ENCODE results near the gene UBALD1.

Gene UBALD1

DNA sequence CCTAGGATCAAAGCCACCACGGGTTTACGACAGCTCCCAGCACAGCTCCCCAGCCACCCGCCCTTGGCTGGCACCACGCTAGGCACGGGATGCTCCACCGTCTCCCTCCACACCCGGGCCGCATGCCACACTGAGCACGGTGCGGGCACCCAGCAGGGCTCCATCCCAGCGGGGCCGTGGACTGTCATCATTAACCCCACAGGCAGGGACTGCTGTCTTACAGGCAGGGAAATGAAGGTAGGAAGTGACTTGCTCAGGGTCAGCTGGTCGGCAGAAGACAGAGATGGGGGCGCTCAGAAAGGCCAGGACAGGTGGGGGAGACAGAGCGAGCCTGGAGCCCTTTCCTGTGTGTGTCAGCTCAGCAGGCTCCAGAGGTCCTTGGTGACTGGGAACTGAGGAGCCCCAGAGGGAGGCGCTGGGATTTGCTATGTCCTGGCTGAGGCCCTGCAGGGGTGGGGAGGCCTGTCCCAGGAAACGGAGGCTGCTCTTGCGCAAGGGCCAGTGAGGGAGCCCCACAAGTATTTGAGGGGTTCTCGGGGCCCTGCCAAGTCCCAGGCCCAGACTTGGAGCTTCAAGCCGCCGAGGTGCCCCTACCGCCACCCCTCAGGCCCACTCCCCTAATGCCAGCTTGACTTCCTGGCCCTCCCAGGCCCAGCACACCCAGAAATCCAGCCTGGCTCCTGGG, 3.2 kb downstream of the UBALD1 start:
- DNase-seq (ENCODE audit: low read depth), result no peak
- TF ChIP-seq, protein P1, sequence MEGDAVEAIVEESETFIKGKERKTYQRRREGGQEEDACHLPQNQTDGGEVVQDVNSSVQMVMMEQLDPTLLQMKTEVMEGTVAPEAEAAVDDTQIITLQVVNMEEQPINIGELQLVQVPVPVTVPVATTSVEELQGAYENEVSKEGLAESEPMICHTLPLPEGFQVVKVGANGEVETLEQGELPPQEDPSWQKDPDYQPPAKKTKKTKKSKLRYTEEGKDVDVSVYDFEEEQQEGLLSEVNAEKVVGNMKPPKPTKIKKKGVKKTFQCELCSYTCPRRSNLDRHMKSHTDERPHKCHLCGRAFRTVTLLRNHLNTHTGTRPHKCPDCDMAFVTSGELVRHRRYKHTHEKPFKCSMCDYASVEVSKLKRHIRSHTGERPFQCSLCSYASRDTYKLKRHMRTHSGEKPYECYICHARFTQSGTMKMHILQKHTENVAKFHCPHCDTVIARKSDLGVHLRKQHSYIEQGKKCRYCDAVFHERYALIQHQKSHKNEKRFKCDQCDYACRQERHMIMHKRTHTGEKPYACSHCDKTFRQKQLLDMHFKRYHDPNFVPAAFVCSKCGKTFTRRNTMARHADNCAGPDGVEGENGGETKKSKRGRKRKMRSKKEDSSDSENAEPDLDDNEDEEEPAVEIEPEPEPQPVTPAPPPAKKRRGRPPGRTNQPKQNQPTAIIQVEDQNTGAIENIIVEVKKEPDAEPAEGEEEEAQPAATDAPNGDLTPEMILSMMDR (conservative IDR thresholded peaks at IDR 0.05; ENCODE audit: control insufficient read depth, insufficient read depth, low read depth, low read length), result no peak
- no peak overlapping the region for H3K4me3 ChIP-seq (ENCODE audit: control insufficient read depth, low read depth, low read length)

GRCh38 chr16:4610011-4611005, 4.4 kb downstream of the UBALD1 start:
- TF ChIP-seq, protein P1 (conservative IDR thresholded peaks at IDR 0.05; ENCODE audit: control insufficient read depth, insufficient read depth, low read depth, low read length), result no peak
- no peak overlapping the region for H3K4me3 ChIP-seq (ENCODE audit: control insufficient read depth, low read depth, low read length)
- no peak for DNase-seq (ENCODE audit: low read depth)

DNA sequence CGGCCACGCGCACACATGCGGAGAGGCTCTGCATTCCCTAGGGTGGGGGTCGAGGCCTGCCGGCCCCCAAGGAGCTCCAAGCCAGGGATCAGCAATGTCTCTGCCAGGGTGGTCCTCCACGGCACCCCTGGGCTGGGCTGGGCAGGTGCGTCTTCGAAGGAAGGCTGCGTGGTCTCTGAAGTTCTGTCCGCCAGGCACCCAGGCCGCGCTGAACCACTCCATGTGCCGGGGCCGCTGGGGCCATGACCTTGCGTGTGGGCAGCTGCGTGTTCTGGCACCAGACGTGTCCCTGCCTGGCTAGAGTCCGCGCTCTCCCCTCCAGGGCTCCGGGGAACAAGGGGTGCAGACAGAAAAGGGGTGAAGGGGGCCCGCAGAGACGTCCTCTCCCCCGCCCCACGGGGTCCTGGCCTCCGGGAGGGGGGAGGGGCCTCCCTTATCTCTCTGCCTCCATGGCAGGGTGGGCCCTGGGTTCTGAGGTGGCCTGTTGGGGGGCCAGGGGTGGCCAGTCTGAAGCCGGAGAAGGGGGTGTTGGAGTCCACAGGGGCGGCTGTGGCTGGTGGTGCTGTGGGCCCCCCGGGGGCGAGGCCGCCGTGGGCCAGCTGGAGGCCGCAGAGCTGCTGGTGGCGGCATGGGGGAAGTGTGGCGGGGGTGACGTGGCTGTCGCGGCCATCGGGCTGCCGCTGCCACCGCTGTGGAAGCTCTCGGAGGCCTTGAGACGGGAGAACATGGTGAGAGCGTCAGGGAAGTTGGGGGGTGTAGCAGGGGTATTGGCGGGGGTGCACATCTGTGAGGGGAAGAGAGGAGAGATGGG, 5.3 kb downstream of the UBALD1 start:
- DNase-seq (ENCODE audit: low read depth), result no peak
- TF ChIP-seq, protein P1 (conservative IDR thresholded peaks at IDR 0.05; ENCODE audit: control insufficient read depth, insufficient read depth, low read depth, low read length), result no peak

GRCh38 chr16:4608704-4608980, 6.0 kb downstream of the UBALD1 start:
- no peak overlapping the region for H3K4me3 ChIP-seq (ENCODE audit: control insufficient read depth, low read depth, low read length)
- TF ChIP-seq, protein P1 (conservative IDR thresholded peaks at IDR 0.05; ENCODE audit: control insufficient read depth, insufficient read depth, low read depth, low read length), result no peak
- DNase-seq (ENCODE audit: low read depth), result no peak

More for the DNA sequence above, 5.3 kb downstream of the UBALD1 start:
- H3K4me3 ChIP-seq (ENCODE audit: control insufficient read depth, low read depth, low read length), result no peak overlapping the region

DNA sequence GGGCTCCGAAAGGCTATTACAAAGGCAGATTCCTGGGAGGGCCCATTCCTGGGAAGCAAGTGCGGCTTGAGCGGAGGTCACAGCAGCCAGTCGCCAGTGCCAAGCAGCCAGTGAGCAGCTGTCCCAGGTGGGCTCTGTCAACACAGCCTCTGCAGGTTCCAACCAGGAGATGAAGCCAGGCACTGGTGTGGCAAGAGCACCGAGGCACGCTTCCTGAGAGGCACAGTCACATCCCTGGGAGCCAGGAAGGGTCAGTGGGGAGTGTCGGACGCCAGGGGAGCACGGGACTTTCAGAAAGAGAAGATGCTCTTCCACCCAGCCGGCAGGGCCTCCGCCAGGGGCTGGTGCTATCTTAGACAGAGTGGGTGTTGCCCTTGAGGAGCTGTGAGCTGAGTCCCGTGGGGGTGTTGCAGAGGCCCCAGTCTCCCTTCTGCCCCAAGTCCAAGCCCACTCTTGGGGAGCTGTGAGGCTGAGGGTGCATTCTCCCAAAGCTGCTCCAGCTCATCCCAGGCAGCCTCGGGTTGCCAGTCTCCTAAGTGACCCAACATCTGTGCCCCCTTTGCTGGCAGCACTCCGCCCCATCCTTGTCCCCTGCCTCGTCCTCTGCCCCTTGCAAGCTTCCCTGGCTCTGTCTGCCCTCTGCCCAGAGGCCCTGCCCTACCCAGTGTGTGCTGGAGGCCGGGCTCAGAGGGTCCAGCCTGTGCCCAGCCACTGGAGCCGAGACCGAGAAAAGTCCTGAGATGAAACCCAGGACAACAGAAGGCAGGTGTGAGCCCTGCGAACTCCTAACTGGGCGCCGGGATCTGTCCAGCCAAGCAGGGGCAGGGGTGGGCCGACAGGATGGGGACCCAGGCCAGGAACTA, 6.6 kb downstream of the UBALD1 start:
- no peak for DNase-seq (ENCODE audit: low read depth)
- TF ChIP-seq, protein P1 (conservative IDR thresholded peaks at IDR 0.05; ENCODE audit: control insufficient read depth, insufficient read depth, low read depth, low read length), result no peak
- no peak overlapping the region for H3K4me3 ChIP-seq (ENCODE audit: control insufficient read depth, low read depth, low read length)

GRCh38 chr16:4606354-4606753, 8.3 kb downstream of the UBALD1 start:
- DNase-seq (ENCODE audit: low read depth), result no peak
- TF ChIP-seq, protein P1 (conservative IDR thresholded peaks at IDR 0.05; ENCODE audit: control insufficient read depth, insufficient read depth, low read depth, low read length), result no peak
- H3K4me3 ChIP-seq (ENCODE audit: control insufficient read depth, low read depth, low read length), result no peak overlapping the region
